8988T (cell line): Measurements from ENCODE around the gene GLYR1.

ENCODE experiments used
- DNase-seq: peaks from one replicate; pipeline ENCODE4 v3.0.0; 2011

GLYR1 gene

GRCh38 chr16:4846503-4846900 lies 586 bp downstream of the GLYR1 start:
- DNase-seq = no peak

- DNase-seq = no peak
Measured at GRCh38 chr16:4840984-4841383, 6.1 kb downstream of the GLYR1 start.

DNA sequence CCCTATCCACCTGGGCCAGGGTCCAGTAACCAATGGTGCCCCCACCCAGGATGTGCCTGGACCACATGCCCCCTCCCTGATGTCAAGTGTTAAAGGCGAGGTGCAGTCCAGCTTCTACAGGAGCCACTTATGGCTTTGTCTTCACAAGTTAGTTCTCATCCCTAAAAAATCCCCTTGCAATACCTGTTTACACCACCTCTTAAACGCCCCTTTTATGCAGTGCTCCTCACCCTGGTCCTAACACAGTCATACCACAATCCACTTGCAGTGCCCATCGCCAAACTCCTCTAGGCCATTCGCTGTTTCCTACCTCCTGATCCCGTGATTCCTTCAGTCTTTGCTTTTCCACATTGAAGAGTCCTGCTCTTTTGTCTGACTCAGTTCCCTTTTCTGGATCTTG lies 7.1 kb downstream of the GLYR1 start:
- DNase-seq = no peak

DNA sequence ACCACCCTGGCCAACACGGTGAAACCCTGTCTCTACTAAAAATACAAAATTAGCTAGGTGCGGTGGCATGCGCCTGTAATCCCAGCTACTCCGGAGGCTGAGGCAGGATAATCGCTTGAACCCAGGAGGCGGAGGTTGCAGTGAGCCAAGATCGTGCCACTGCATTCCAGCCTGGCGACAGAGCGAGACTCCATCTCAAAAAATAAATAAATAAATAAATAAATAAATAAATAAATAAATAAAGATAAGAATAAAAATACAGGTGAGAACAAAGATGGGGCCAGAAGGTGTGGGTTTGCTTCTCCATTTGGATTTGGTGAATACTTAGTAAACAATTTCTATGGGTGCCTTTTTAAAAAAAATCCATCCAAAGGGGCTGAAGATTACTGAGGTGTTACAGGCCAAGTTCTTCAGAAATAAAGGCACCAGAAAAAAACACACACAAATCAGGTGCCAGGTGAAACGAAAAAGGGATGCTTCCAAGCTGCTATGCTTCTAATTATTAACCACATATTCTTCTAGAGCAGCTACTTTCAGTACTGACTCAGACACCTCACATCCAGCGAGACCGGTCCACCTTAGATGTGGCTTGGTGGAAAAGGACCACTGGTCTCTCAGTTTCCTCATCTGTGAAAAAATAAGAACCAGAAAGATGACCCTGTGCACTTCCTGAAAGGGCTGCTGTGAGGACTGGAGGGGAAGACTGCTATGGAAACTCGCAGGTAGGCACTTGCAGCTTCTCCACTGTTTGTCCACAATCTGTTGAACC lies 9.2 kb downstream of the GLYR1 start:
- DNase-seq = no peak

DNA sequence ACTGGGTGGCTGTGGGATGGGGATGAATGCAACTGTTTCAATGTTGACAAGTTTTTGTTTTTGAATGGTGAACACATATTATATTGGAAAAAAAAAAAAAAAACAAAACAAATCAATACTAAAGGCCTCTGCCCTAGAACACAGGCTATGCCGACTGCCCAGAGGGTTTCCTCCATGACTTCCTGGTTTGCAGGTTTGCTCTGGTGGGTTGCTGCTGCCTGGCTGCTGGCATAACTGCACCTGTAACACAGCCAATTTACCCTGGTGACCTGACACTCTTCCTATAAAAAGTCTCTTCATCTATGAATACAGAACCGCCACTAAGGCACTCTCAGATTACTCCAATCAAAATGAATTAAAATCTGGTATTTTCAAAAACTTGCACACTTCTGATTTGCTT lies 10.4 kb downstream of the GLYR1 start:
- no peak for DNase-seq

DNA sequence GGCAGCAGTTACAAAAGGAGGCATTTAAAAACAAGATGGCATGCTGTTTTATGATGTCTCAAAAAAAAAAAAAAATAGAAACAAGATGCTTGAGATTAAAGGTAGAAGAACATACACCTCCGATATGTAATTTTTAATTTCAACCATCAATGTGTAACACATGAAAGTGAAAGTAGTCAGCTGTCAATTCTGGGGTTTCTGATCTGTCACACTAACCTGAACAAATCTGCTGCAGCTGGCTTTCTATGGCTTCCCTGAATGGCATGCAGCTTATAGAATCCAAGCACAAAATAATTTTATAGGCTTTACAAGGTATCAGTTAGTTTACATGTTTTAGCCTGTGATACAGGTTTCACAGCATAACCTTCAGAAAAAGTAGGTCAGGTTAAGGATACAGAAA lies 13.5 kb downstream of the GLYR1 start:
- DNase-seq = no peak

- DNase-seq = no peak
Measured at GRCh38 chr16:4832698-4833343, 14.3 kb downstream of the GLYR1 start.

- DNase-seq = no peak
Measured at GRCh38 chr16:4831616-4832015, 15.5 kb downstream of the GLYR1 start.

GRCh38 chr16:4830408-4830807 lies 16.7 kb downstream of the GLYR1 start:
- DNase-seq = no peak

DNA sequence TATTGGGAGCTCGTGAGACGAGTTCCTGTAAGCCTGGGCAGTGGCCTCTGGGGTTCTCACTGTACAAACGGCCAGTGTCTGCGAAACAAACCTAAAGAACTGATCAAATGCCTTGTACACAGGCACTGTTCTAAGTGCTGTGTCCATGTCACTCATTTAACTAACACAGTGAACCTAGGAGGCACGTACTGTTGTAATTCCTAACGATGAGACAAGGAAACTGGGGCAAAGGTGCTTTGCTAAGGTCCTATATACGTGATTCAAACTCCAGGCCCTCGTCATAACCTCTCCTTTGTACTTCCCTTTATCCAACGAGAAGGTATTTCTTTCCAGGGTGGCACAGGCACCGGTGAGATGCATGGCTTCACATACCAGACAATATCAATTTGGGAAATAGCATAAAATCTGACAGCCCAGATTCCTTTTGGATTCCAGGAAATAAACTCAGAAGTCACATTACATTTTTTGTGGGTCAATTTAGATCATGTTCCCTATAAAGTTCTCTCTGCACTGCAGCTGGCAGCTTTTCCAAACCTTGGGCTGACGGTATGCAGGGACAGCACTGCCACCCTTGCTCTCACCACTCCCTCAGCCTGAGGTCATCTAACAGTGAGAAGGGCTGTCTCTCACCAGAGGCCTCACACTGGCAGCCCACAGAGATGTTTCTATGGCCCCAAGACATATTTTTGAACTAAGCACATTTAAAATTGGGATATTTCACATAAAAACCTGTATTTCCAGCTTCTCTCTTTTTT lies 18.3 kb downstream of the GLYR1 start:
- DNase-seq = no peak

- no peak for DNase-seq
Measured at GRCh38 chr16:4826980-4827379, 20.1 kb downstream of the GLYR1 start.

DNA sequence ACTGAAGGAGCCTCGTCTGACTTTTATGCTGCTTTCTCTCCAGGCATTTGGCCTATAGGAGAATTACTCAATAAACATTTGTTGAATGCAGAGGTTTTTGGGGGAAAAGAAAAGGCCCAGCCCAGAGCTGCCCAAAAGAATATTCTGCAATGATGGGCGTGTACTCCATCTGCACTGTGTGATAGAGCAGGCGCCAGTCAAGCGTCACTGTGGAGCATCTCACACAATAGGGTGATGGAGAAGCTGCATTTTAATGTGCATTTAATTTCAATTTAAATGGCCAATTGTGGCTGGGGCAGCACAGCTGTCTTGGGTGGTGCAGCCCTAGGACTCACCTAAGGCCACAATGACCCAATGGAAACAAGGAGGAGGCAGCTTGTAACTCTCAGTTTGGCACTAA lies 20.6 kb downstream of the GLYR1 start:
- DNase-seq = no peak

DNA sequence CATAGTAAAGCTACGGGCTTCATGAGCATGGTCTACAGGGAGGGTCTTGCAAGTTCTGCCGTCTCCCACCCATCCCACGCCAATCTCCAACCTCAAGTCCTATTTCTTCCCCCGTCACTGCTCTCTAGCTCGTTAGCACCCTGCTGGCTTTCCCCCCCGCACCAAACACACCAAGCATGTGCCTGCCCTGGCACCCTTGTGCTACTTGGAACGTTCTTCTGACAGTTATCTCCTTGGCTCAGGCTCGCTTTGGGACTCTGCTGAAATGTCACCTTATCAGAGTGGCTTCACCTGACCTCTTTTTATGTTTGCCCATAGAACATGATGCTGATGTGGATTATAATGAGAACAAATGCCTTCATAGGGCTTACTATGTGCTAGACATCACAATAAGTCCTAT lies 21.9 kb downstream of the GLYR1 start:
- DNase-seq = no peak

DNA sequence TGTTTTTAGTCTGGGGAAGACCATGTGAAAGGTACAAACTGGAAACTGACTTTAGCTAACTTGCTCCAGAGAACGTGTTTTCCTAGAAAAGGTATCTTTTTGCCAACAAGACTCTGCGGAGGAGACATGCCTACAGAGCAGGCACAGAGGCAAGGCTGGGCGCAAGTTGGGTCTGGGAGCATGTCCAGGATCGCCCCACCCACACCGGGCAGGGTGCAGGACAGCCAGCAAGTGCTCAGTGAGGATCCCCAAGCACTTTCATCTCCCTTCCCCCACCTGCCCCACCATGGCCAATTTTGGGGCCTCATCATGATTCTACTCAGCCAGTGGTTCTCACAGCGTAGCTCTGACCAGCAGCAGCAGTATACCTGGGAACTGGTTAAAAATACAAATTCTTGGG lies 26.4 kb downstream of the GLYR1 start:
- no peak for DNase-seq

- DNase-seq = no peak
Measured at GRCh38 chr16:4814542-4815173, 32.4 kb downstream of the GLYR1 start.

DNA sequence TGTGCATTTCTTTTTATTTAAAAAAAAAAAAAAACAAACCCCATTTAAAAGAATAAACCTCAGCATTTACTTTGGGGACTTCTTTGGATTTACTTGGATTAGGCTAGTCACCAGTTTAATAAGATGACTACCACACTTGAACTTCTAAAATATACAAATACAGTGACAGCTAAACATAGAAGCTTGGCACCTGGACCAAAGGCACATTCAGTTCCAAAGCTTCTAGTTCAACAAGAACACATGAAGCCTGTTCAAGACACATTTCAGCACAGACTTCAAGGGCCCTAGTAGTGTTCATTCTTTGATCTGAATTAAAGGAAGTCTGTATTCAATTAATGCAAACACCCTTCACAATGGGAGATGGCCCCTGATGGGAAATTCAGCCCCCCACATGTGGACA lies 33.0 kb downstream of the GLYR1 start:
- DNase-seq = no peak

DNA sequence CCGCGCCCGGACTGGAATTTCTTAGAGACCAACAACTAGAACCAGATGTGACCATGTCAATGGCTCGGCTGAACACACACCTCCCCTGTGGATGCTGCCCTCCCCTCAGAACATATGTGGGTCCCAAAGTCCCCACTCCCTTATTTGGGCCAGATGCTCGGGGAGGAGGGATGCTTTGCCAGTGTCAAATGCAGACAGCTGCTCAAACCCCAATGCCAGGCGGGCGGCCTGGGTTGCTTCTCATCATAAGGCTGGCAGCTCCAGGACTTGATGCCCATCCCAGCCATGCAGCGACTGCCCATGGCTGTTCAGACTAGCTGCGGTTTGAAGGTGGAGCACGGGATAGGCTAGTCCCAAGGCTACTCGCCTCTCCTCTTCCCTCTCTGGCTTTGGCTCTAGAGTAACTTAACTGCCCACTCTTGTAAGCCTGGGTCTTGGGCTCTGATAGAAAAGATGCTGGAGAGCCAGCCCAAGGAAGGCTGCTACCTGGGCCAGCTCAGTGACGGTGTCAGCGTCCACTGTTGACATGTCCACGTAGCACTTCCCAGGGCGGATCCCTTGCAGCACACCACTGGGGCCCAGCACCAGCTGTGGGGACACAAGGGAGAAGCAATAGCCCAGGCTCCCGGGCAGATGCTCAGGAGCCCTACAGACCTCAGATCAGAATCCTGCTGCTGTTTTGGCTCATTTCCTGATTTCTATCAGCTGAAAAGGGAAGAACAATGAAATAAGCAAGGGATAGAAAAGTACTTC lies 33.7 kb downstream of the GLYR1 start:
- DNase-seq = no peak

- no peak for DNase-seq
Measured at GRCh38 chr16:4811773-4812172, 35.3 kb downstream of the GLYR1 start.

GRCh38 chr16:4811242-4811641 lies 35.8 kb downstream of the GLYR1 start:
- no peak for DNase-seq

DNA sequence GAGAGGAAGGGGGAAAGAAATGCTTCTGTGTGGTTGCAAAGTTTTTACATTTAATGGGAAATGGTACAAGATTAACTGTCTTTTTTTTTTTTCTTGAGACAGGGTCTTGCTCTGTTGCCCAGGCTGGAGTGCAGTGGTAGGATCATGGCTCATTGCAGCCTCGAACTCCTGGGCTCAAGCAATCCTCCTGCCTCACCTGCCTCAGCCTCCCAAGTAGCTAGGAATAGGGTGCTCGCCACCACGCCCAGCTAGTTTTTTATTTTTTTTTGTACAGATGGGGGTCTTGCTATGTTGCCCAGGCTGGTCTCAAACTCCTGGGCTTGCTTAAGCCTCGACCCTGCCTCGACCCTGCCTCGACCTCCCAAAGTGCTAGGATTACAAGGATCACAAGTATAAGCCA lies 40.8 kb downstream of the GLYR1 start:
- no peak for DNase-seq

- no peak for DNase-seq
Measured at GRCh38 chr16:4805231-4805630, 41.9 kb downstream of the GLYR1 start.

- DNase-seq = no peak
Measured at GRCh38 chr16:4803898-4804762, 43.0 kb downstream of the GLYR1 start.
